DND-41 (cell line): ENCODE data around the gene ZNF205.
A peak's percentile ranks its signal among the peaks of the same experiment; 100 is the strongest.

ENCODE experiments used
- ATAC-seq: fragments of 200-7000 bp; cut with Tn5 transposase; 3 replicates; pipeline ENCODE4 v1.9.1; 2021; ENCODE audit warnings: low read depth; ENCODE audit not compliant: insufficient read depth
- DNase-seq: peaks from one replicate; pipeline ENCODE4 v3.0.0-alpha.2; 2020
- H2AFZ ChIP-seq: 2 replicates; pipeline ENCODE4 v1.6.0; 2012; ENCODE audit warnings: low read depth, low read length
- H3K27ac ChIP-seq: 2 replicates; pipeline ENCODE4 v1.5.1; 2012; ENCODE audit warnings: low read length, inconsistent platforms
- H3K27me3 ChIP-seq: fragments of 200-600 bp; sonication (generic); 2 replicates; pipeline ENCODE4 v1.6.0; 2012; ENCODE audit warnings: low read length, mild to moderate bottlenecking, inconsistent platforms; ENCODE audit not compliant: insufficient read depth, poor library complexity
- H3K36me3 ChIP-seq: 2 replicates; pipeline ENCODE4 v1.5.1; 2012; ENCODE audit warnings: low read length, inconsistent platforms; ENCODE audit not compliant: insufficient read depth
- H3K4me1 ChIP-seq: 2 replicates; pipeline ENCODE4 v1.5.1; 2012; ENCODE audit warnings: mild to moderate bottlenecking, low read length; ENCODE audit not compliant: insufficient read depth
- H3K4me2 ChIP-seq: 2 replicates; pipeline ENCODE4 v1.6.0; 2012; ENCODE audit warnings: mild to moderate bottlenecking, moderate library complexity, low read length, inconsistent platforms; ENCODE audit not compliant: insufficient read depth
- H3K4me3 ChIP-seq, 2 experiments: fragments of 200-600 bp in 1 of 2; shearing (Covaris generic) in 1 of 2; 2 replicates each; pipeline ENCODE4 v1.5.1; 2012 to 2016; ENCODE audit warnings: inconsistent platforms in 2 of 2, low read length in 2 of 2, mild to moderate bottlenecking in 2 of 2, low read depth in 1 of 2, moderate library complexity in 1 of 2
- H3K79me2 ChIP-seq: 2 replicates; pipeline ENCODE4 v1.6.0; 2012; ENCODE audit warnings: low read length, inconsistent platforms; ENCODE audit not compliant: insufficient read depth
- H3K9ac ChIP-seq: 2 replicates; pipeline ENCODE4 v1.6.0; 2012; ENCODE audit warnings: low read depth, mild to moderate bottlenecking, inconsistent platforms, low read length, moderate library complexity
- H3K9me3 ChIP-seq: 2 replicates; pipeline ENCODE4 v1.5.1; 2012; ENCODE audit warnings: low read length, moderate library complexity, mild to moderate bottlenecking, inconsistent platforms; ENCODE audit not compliant: insufficient read depth, severe bottlenecking
- H4K20me1 ChIP-seq: 2 replicates; pipeline ENCODE4 v1.6.0; 2012; ENCODE audit warnings: low read length; ENCODE audit not compliant: insufficient read depth
- EZH2 ChIP-seq: IDR thresholded peaks from 3 replicates; pipeline ENCODE4 v1.6.1; 2012; ENCODE audit warnings: borderline replicate concordance, low read depth, mild to moderate bottlenecking, moderate library complexity, low read length, inconsistent platforms; ENCODE audit not compliant: severe bottlenecking
- TF ChIP-seq, protein P1 (sequence below): IDR thresholded peaks from 2 replicates; pipeline ENCODE4 v1.5.1; 2012; ENCODE audit warnings: borderline replicate concordance, low read length, moderate library complexity, mild to moderate bottlenecking; ENCODE audit not compliant: poor library complexity, severe bottlenecking; ENCODE audit errors: extremely low read depth

Gene ZNF205

DNA sequence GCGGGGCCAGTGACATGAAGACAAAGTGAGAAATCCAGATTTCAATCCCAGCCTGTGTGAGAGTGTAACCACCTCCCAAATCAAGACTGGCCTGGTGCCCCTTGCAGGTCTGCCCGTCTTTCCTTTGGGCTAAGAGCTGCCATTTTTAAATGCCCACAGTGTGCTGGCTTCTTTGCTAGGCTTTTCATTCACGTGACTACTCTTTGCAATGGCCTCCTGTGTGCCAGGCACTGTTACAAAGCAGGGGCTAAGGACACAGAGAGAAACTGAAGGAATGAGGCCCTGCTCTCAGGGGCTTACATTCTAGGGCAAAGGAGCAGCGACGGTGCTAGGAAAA lies 13.0 kb upstream of the ZNF205 start:
- Histone ChIP-seq H4K20me1 (no peaks in the 10 kb centered on the region), H3K27ac (no peak overlapping the region), H3K9me3 (no peaks in the 10 kb centered on the region), H3K4me1 (peaks cover 6% of the 10 kb centered on the region), H3K4me2 (no peak overlapping the region), H3K36me3 (no peaks in the 10 kb centered on the region), H3K79me2 (no peaks in the 10 kb centered on the region), H3K9ac (no peak overlapping the region), H2AFZ (no peak overlapping the region), H3K4me3 (no peak overlapping the region), H3K27me3 (no peaks in the 10 kb centered on the region)
- ATAC-seq (no peak), DNase-seq (no peak)
- TF ChIP-seq, protein P1, sequence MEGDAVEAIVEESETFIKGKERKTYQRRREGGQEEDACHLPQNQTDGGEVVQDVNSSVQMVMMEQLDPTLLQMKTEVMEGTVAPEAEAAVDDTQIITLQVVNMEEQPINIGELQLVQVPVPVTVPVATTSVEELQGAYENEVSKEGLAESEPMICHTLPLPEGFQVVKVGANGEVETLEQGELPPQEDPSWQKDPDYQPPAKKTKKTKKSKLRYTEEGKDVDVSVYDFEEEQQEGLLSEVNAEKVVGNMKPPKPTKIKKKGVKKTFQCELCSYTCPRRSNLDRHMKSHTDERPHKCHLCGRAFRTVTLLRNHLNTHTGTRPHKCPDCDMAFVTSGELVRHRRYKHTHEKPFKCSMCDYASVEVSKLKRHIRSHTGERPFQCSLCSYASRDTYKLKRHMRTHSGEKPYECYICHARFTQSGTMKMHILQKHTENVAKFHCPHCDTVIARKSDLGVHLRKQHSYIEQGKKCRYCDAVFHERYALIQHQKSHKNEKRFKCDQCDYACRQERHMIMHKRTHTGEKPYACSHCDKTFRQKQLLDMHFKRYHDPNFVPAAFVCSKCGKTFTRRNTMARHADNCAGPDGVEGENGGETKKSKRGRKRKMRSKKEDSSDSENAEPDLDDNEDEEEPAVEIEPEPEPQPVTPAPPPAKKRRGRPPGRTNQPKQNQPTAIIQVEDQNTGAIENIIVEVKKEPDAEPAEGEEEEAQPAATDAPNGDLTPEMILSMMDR: no peak
- no peak for TF ChIP-seq EZH2

DNA sequence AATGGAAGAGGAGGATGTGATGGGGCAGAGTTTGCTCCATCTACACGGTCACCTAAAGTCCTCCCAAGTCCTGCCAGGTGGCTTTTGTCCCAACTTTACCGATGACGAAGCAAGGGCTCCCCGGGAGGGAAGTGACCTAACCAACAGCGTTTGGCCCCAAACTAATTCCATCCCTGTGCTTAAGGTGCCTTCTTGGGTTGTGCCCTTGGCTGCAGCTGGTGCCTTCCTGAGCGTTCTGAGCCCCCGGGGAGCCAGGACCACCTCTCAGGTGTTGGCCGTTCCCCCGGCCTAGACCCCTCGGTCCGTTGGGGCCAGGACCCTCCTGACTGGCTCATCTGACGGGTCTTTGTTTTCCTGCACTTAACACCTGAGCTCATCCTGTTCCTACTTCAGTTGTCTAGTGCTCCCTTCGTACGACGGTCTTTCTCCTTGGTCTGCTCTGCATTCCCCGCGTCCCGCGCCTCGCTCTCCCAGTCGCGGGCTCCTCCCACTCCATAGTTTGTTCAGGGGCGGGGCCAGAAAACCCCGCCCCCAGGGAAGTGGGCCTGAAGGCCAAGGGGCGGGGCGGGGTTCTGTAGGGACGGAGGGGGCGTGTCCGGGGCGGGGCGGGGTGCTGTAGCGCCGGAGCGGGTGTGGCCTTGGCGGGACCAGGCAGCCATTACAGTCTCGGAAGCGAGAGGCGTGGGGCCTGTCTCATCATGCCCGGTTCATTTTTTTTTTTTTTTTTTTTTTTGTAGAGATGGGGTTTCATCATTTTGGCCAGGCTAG lies 12.5 kb upstream of the ZNF205 start:
- TF ChIP-seq, protein P1: no peak
- TF ChIP-seq EZH2: no peak
- Histone ChIP-seq H3K27ac (no peak overlapping the region), H3K4me1 (peaks cover 6% of the 10 kb centered on the region), H3K79me2 (no peaks in the 10 kb centered on the region), H3K9ac (no peak overlapping the region), H3K36me3 (no peaks in the 10 kb centered on the region), H3K9me3 (no peaks in the 10 kb centered on the region), H3K4me3 (no peak overlapping the region), H2AFZ (no peak overlapping the region), H4K20me1 (no peaks in the 10 kb centered on the region), H3K4me2 (no peak overlapping the region), H3K27me3 (no peaks in the 10 kb centered on the region)
- ATAC-seq (peak; percentile 36; the same call in 1 of the 3 replicates), DNase-seq (peak; percentile 68)

DNA sequence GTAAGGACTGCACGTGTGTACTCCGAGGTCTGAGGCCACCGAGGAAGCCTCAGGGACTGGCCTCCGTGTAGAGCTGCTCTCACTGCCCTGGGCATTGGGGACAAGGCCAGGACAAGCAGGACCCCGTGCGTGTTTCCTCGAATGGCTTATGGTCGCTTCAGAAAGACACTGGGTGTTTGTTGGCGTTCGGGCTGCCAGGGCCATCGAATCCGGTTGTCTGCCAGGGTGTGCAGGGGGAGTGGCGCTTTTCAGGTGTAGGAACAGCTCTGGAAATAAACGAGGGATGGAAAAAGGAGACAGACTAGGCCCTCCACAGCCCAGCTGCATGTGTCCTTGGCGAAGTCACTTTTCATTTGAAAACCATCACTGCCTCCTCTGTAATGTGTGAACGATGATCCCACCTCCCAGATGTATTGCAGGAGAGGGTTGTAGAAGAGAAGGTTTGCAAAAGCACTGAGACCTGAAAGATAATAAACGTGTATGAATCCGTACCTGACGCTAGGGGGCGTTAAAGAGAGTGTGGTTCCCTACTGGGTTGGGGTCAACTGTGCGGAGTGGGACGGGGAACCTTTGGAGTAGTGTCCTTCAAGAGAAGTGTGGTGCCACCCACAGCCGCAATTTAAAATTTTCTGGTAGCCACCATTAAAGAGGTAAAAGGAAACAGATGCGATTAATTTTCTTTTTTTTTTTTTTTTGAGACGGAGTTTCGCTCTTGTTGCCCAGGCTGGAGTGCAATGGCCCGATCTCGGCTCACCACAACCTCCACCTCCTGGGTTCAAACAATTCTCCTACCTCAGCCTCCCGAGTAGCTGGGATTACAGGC lies 11.2 kb upstream of the ZNF205 start:
- Histone ChIP-seq H3K4me2 (no peak overlapping the region), H3K27me3 (no peaks in the 10 kb centered on the region), H3K27ac (no peak overlapping the region), H4K20me1 (no peaks in the 10 kb centered on the region), H3K9ac (no peak overlapping the region), H3K36me3 (no peaks in the 10 kb centered on the region), H2AFZ (no peak overlapping the region), H3K79me2 (no peaks in the 10 kb centered on the region), H3K9me3 (no peaks in the 10 kb centered on the region), H3K4me1 (peaks cover 9% of the 10 kb centered on the region), H3K4me3 (no peak overlapping the region)
- ATAC-seq: no peak
- DNase-seq: peak; percentile 24
- TF ChIP-seq, protein P1: peak; percentile 71
- no peak for TF ChIP-seq EZH2
